GM18870 (cell line): ENCODE data around the gene MIB2.
"Not testable (repeated sequence)": the region's sequence is repeated elsewhere in the genome, so short reads cannot be mapped to it uniquely, and the experiment has no call there.

Experiments used
- ATAC-seq: cut with Tn5 transposase; IDR thresholded peaks from one replicate; pipeline ENCODE4 v1.9.1; 2021; ENCODE audit warnings: moderate library complexity; ENCODE audit not compliant: unreplicated experiment

Gene MIB2

DNA sequence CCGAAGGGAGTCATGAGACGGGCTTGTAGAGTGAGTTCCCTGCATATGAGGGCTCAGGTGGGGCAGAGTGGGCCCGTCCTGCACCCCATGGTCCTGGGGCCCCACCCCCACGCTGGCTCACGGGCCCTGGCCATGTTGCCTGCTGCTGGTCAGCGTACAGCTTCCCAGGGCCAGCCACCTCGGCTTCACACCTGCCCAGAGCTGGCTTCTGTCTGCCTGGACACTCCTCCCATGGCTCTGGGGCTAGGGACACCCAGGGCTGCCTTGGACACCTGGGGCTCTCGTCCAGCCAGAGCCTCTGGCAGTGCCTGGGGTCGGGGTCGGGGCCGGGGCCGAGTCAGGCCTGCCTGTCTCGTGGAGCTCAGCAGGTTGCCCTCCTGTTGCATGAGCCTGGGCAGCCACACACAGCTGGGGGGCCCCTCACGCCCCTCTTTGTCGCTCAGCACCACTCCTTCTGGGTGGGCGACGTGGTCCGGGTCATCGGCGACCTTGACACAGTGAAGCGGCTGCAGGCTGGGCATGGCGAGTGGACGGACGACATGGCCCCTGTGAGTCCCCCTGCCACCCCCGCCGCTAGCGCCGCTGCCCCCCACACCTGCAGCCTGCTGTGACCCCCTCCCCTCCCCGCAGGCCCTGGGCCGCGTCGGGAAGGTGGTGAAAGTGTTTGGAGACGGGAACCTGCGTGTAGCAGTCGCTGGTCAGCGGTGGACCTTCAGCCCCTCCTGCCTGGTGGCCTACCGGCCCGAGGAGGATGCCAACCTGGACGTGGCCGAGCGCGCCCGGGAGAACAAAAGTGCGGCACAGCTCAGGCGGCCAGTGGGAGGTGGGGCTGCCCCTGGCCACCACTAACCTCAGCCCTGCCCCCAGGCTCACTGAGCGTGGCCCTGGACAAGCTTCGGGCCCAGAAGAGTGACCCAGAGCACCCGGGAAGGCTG, 11.2 kb downstream of the MIB2 start:
- ATAC-seq: no peak

DNA sequence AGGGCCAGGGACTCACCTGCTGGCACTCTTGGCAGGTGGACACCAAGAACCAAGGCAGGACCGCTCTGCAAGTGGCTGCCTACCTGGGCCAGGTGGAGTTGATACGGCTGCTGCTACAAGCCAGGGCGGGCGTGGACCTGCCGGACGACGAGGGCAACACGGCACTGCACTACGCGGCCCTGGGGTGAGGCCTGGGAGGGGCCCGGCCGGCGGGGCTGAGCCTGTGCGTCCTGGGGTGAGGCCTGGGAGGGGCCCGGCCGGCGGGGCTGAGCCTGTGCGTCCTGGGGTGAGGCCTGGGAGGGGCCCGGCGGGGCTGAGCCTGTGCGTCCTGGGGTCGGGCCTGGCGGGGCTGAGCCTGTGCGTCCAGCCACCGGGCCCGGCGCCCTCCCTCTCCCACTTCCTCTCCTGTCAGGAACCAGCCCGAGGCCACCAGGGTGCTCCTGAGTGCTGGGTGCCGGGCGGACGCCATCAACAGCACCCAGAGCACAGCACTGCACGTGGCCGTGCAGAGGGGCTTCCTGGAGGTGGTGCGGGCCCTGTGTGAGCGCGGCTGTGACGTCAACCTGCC, 12.0 kb downstream of the MIB2 start:
- ATAC-seq: no peak

DNA sequence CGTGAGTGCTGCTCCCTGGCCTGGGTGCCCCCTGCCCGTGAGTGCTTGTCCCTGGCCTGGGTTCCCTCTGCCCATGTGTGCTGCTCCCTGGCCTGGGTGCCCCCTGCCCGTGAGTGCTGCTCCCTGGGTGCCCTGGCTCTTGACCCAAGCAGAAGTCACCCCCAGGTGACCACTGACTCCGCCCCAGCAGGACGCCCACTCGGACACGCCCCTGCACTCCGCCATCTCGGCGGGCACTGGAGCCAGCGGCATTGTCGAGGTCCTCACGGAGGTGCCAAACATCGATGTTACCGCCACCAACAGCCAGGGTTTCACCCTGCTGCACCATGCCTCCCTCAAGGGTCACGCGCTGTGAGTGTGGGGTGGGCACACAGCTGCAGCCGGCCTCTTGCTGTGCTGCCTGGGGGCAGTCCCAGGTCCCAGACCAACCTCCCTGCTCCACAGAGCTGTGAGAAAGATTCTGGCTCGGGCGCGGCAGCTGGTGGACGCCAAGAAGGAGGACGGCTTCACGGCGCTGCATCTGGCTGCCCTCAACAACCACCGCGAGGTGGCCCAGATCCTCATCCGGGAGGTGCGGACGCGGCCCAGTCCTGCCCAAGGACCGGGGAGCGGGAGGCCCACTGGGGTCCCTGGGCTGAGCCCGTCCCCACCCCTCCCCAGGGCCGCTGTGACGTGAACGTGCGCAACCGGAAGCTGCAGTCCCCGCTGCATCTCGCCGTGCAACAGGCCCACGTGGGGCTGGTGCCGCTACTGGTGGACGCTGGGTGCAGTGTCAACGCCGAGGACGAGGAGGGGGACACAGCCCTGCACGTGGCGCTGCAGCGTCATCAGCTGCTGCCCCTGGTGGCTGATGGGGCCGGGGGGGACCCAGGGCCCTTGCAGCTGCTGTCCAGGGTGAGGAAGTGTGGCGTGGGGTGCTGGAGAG, 12.8 kb downstream of the MIB2 start:
- ATAC-seq: no peak

DNA sequence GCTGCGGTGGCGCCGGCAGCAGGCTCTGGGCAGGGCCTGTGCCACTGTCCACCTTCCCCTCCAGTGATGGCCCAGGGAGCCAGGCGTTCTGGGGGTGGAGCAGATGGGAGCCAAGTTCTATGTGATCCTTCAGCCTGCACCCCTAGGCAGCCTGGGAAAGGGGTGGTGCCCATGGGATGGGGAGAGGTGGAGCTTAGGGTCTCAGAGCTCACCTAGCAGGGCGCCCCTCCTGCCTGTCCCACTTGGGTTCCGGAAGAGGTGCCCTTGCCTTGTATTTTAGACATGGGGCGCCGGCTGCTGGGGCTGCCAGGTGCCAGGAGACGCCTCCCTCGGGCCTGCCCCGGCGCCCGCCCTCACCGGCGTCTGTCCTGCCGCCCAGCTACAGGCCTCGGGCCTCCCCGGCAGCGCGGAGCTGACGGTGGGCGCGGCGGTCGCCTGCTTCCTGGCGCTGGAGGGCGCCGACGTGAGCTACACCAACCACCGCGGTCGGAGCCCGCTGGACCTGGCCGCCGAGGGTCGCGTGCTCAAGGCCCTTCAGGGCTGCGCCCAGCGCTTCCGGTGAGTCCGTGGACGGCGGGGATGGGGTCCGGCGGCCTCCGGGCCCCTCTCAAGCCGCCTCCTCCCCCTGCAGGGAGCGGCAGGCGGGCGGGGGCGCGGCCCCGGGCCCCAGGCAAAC, 13.6 kb downstream of the MIB2 start:
- no peak for ATAC-seq

DNA sequence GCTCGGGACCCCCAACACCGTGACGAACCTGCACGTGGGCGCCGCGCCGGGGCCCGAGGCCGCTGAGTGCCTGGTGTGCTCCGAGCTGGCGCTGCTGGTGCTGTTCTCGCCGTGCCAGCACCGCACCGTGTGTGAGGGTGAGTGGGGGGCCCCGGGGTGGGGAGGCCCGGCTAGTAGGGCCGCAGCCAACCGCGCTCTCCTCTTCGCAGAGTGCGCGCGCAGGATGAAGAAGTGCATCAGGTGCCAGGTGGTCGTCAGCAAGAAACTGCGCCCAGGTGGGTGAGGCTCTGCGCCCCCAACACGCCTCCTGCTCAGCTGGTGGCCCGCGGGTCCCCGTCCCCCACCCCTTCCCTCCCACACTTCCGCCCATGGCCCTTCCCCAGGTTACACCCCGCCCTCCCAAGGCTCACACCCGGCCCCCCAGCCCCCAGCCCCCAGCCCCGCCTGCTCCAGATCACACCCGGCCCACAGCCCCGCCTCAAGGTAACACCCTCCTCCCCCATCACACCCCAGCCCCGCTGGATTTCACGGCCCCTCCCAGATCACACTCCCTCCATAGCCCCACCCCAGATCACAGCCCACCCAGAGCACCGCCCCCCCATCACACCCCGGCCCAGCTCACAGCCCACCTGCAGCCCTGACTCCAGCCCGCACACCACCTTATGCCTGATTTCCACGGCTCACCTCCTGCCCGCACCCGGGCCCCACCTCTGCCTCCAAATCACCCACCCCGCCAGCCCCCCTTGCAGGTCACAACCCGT, 14.3 kb downstream of the MIB2 start:
- ATAC-seq: no peak

DNA sequence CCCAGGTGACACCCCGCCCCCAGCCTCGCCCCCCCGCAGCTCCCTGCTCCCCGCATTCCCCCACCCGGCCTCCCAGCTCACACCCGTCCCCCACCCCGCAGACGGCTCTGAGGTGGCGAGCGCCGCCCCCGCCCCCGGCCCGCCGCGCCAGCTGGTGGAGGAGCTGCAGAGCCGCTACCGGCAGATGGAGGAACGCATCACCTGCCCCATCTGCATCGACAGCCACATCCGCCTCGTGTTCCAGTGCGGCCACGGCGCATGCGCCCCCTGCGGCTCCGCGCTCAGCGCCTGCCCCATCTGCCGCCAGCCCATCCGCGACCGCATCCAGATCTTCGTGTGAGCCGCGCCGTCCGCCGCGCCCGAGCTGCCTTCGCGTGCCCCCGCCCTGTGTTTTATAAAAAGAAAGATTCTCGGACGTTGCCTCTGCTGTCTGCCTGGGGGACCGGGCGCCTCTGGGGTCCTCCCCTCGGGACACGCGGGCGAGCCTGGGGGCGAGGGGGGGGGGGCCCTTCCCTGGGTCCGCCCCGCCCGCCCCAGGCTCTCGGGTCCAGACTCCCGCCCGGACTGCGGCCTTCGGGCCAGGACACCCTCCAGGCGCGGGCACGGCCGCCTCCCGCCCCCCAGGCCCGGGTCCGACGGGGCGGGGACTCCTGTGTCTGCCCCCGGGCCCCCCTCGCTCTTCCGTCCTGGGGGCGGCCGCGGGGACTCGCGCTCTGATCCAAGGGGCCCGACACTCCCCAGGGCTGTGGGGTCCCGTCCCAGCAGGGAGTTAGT, 15.1 kb downstream of the MIB2 start:
- ATAC-seq: no peak

DNA sequence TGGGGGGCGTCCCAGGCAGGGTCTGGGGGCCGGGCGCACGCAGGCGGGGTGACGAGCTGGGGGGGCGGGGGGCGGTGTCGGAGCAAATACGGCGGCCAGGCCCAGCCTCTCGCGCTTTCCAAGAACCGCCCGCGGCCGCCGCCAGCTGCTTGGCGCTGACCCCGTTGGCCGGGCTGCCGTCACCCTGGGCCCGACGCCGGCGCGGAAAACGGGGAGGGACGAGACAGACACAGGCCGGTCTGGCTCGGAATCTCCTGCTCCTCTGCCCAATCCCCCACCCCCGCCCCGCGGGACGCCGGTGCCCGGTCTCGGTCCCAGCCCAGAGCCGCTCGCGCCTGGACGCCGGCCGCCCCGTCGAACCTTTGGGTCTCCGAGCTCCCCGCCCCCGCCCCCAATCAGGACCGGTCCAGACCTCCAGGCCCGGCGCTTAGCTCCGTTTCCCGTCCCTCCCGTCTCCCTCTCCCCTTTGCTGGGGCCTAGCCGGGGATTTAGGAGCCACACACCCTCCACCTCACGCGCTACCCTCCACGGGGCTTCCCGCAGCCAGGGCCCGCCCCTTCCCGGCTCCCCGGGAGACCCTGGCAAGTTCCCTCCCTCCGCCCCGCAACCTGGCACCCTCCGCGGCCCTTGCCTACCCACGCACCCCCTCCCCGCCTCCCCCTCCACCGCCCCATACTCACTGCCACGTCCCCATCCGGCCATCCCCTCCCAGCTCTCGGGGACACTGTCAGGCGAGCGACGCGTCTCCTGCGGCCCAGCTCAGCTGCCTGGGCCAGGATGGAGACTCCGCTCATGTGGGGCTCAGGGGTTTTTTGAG, 15.9 kb downstream of the MIB2 start:
- no peak for ATAC-seq

DNA sequence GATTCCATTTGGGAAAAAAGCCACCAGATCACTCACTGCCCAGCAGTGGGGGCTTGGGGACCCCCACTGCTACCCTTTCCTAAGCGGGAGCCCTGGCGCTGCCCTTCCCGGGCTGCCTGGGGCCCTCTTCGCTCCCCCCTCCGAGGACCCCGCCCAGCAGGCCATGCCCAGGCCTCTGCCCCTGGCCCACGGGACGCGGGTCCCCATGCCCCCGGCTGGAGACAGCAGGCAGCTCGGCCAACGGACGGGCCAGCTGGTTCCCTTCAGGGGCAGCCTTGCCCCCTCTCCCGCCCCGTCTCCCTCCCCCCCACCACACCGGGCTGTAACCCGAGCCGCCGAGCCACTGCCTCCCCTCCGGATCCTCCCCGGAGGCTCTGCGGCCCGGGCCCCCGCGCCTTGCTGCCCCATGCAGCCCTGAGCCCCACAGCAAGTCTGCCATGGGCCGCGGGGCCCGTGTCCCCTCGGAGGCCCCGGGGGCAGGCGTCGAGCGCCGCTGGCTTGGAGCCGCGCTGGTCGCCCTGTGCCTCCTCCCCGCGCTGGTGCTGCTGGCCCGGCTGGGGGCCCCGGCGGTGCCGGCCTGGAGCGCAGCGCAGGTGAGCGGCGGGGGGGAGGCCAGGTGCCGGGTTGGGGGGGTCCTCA, 16.6 kb downstream of the MIB2 start, which contains the start of gene MMP23B:
MMP23B (plus strand) TSS at position 392 of the 639 bp plus-strand sequence; CDS start at position 438, 46 bp downstream.
- ATAC-seq: no peak

DNA sequence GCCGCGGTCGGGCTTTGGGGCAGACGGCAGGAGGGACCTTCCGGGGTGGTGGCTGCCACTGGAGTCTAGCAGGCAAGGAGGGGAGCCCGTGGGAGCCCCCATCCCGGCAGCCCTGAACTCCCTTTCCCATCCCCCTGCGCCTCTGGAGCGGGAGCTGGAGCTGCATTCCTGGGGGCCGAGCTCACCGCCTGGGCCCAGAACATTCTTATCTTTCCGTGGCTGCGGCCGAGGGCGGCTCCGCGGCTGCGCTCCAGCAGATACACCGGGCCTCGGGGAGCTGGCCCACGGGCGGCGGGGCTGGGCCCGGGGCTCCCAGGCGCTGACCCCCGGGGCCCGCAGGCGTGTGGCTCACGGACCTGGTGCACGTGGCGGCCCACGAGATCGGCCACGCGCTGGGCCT, 18.1 kb downstream of the MIB2 start:
- not testable (repeated sequence) for ATAC-seq

DNA sequence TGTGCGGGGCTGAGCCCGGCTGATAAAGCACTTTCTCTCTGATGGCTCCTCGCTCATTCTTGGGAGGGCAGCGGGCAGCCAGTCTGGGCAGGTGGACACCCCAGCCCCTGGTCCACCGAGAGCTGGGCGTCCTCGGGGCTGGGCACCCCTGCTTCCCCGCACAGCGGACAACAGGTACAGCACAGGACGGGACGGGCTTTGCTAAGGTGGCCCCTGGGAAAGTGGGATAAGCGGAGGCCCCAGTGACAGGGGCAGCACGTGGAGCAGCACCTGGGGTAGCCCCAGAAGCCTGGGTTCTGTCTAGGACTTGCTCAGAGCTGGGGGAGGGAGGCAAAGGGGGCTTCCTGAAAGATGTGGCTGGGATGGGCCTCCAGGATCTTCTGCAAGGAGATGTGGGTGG, 19.3 kb downstream of the MIB2 start:
- ATAC-seq: not testable (repeated sequence)

DNA sequence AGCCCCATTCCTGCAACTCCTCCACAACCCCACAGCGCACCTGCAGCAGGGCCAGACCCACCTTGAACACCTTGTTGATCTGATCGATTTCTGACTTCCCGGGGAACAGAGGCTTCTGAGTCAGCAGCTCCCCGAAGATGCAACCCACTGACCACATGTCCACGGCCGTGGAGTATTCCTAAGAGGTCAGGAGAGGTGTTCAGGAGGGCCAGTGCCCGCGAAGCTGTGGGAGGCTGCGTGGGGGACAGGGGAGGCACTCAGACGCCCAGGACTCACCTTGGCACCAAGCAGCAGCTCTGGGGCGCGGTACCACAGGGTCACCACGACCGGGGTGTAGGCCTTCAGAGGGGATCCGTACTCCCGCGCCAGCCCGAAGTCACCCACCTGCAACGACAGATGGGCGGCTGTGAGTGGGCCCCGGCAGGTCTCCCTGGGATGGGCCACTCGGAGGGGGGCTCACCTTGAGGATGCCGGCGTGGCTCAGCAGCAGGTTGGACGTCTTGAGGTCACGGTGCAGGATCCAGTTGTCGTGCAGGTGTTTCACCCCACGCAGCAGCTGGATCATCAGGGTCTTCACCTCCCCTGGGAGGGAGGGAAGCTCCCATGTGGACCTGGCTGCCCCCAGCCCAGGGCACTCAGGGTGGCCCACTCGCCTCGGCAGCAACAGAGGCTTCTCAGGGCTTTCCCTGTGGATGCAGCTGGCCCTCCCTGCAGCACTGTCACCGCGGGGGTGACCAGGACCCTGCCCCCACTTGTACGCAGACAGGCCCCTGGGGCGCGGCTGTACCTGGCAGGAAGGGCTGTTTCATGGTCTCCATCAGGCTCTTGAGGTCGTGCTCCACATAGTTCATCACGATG, 21.6 kb downstream of the MIB2 start:
- ATAC-seq: not testable (repeated sequence)

DNA sequence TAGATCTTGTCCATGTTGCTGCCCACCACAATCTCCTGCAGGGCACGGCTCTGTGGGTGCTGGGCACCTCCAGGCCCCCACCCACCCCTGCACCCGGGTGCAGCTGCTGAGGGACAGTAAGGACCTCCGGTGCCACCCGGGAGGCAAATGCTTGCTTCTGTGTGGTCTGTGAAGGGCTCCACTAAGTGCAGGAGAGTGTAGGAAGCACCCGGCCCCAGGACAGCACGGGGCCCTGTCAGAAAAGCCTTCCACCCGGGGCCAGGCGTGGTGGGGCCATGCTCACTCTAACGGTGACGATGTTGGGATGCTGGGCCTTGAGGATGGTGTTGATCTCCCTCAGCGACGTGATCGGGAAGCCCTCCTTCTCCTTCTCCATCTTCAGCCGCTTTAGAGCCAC, 22.2 kb downstream of the MIB2 start:
- not testable (repeated sequence) for ATAC-seq

DNA sequence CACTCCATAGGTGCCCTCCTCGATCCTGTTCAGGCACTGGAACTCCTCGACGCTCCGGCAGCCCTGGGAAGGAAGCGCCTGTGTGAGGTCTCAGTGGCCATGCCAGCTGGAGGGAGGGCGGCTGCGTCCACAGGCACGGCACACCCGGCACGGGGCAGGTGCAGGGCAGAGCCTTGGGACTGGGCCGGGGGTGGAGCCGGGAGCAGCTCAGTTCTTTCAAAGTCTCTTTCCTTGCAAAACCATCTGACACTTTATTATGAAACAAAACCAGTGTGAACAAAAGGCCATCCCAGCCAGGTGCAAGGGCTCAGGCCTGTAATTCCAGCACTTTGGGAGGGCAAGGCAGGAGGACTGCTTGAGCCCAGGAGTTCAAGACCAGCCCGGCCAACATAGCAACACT, 23.2 kb downstream of the MIB2 start:
- not testable (repeated sequence) for ATAC-seq

DNA sequence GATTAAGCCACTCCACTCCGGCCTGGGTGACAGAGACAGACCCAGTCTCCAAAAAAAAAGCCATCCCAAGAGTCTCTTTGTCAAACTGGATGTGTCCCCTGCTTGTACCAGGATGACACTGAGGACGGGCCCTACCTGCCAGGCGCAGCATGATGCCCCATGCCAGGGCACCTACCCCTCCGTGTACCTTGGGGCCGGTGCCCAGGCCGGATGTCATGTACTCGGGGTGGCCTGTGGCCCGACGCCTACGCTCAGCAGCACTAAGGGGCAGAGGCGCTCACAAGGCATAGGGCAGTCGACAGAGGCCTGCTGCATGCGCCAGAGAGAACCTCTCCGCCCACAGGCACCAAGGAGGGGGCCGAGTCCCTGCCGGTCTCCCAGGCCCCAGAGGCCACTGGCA, 24.1 kb downstream of the MIB2 start:
- not testable (repeated sequence) for ATAC-seq

DNA sequence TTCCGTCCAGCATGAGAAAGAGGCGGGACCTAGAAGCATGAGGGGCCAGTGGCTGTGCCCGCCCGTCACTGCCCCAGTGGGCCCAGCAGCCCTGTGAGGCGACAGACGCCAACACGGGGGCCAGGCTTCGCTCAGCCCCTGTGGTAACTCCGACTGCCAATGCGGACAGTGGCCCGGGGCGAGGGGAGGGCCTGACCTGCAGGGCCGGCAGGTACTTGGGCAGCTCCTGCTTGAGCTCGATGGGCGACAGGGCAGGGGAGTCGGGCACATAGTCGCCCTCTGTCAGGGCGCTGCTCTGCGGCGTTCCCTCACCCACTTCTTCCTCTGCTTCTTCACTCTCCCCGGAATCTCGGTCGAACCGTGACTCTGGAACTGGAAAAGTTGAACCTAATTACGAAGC, 24.8 kb downstream of the MIB2 start:
- not testable (repeated sequence) for ATAC-seq

DNA sequence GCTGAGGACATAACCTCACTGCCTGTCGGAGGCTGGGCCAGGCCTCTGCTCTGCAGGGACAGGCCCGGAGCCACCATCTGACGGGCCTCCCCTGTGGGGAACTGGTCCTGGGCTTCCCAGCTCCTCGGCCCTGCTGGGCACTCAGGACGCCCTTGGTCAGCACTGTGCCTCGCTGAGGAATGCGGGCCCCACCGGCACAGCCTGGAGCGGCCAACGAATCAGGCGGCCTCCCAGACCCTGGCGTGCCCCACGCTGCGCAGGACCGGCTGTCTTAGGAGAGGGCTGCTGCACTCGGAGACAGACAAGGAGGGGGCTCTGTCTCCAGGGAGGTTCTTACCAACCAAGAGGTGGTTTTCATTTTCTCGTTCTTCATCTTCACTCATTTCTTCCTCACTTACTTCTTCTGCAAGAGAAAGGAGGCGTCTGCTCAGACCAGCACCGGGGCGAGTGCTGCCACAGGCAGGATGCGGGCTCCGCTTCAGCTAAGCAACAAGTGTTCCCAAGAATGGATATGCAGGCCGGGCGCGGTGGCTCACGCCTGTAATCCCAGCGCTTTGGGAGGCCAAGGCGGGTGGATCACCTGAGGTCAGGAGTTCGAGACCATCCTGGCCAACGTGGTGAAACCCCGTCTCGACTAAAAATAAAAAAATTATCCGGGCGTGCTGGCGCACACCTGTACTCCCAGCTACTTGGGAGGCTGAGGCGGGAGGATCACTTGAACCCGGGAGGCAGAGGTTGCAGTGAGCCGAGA, 25.6 kb downstream of the MIB2 start:
- not testable (repeated sequence) for ATAC-seq
